Loucy (cell line): ENCODE measurements around the gene FOXK1.

Source experiments
- H2AFZ ChIP-seq: fragments of 200-600 bp; sonication (generic); 2 replicates; pipeline ENCODE4 v1.6.0; 2016; ENCODE audit warnings: antibody characterized with exemption, mild to moderate bottlenecking, low read length, moderate library complexity
- H3F3A ChIP-seq: fragments of 200-600 bp; 2 replicates; pipeline ENCODE4 v1.6.0; 2016; ENCODE audit warnings: antibody characterized with exemption, low read depth, mild to moderate bottlenecking
- H3K27me3 ChIP-seq: fragments of 200-600 bp; sonication (generic); 2 replicates; pipeline ENCODE4 v1.6.1; 2014; ENCODE audit warnings: low read length, mild to moderate bottlenecking; ENCODE audit not compliant: insufficient read depth, poor library complexity, severe bottlenecking
- H3K36me3 ChIP-seq: fragments of 200-600 bp; sonication (generic); 2 replicates; pipeline ENCODE4 v1.6.1; 2016; ENCODE audit warnings: low read length; ENCODE audit not compliant: insufficient read depth
- H3K4me1 ChIP-seq: fragments of 200-600 bp; sonication (generic); 2 replicates; pipeline ENCODE4 v1.5.1; 2014; ENCODE audit warnings: low read length, mild to moderate bottlenecking; ENCODE audit not compliant: insufficient read depth, poor library complexity, severe bottlenecking
- H3K4me2 ChIP-seq: fragments of 200-600 bp; sonication (generic); 2 replicates; pipeline ENCODE4 v1.6.0; 2014; ENCODE audit warnings: antibody characterized with exemption, low read length, low read depth, mild to moderate bottlenecking; ENCODE audit not compliant: poor library complexity, severe bottlenecking
- H3K4me3 ChIP-seq: fragments of 200-600 bp; sonication (generic); 2 replicates; pipeline ENCODE4 v1.5.1; 2014; ENCODE audit warnings: low read length, mild to moderate bottlenecking, mixed read lengths; ENCODE audit not compliant: poor library complexity, severe bottlenecking
- H3K79me2 ChIP-seq: fragments of 200-600 bp; sonication (generic); 2 replicates; pipeline ENCODE4 v1.6.1; 2014; ENCODE audit warnings: low read length; ENCODE audit not compliant: insufficient read depth
- H3K9ac ChIP-seq: fragments of 200-600 bp; sonication (generic); 2 replicates; pipeline ENCODE4 v1.6.0; 2014; ENCODE audit warnings: mild to moderate bottlenecking, low read depth, low read length, moderate library complexity; ENCODE audit not compliant: poor library complexity, severe bottlenecking
- H3K9me2 ChIP-seq: fragments of 200-600 bp; sonication (generic); replicated peaks from 2 replicates; pipeline ENCODE4 v1.6.1; 2016; ENCODE audit warnings: low read depth, low read length, mixed read lengths
- H3K9me3 ChIP-seq: fragments of 200-600 bp; sonication (generic); 2 replicates; pipeline ENCODE4 v1.6.1; 2014; ENCODE audit warnings: mild to moderate bottlenecking, antibody characterized with exemption, low read length, low read depth; ENCODE audit not compliant: insufficient read depth
- H4K20me1 ChIP-seq: fragments of 200-600 bp; sonication (generic); 2 replicates; pipeline ENCODE4 v1.6.0; 2014; ENCODE audit warnings: antibody characterized with exemption, low read length, mild to moderate bottlenecking; ENCODE audit not compliant: insufficient read depth, poor library complexity, severe bottlenecking
- EZH2phosphoT487 ChIP-seq: fragments of 200-600 bp; IDR thresholded peaks from 2 replicates; pipeline ENCODE4 v1.6.1; 2018; ENCODE audit warnings: antibody characterized with exemption, mild to moderate bottlenecking, moderate library complexity, borderline replicate concordance
- TF ChIP-seq, protein P1 (sequence below): fragments of 200-600 bp; sonication (generic); conservative IDR thresholded peaks from 2 replicates; pipeline ENCODE4 v1.5.1; 2014; ENCODE audit warnings: mild to moderate bottlenecking, antibody characterized with exemption, low read length

FOXK1 gene

DNA sequence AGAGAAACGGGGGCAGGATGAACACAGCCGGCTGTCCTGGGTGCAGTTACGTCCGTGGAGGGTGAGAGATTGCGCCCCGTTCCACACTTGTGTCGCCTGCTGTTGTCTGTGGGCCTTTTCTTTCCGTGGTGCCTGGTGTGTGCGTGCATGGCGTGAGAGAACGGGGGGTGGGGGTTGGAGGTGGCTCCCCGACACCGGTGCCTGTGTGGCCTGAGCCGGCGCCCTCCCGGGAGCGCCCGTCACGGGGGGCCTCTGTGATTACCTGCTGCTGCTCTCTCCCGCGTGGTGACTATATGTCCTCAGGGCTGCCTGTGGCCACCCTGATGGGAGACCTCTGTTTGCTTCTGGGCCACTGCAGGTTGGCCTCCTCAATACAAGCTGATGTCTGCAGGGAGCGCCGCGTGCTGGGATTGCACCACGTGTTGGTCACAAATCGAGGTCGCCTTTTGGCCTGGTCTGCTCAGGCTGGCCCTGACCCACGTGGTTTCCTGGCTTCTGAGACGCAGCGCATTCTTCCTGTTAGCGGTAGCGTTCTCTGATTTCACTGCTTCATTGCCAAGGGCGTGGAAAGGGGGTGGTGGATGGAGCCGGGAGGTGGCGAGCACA lies 82.4 kb downstream of the FOXK1 start:
- Histone ChIP-seq H3K9ac (no peak overlapping the region), H3F3A (no peaks in the 10 kb centered on the region), H3K27me3 (no peaks in the 10 kb centered on the region), H3K4me3 (no peak overlapping the region), H4K20me1 (no peaks in the 10 kb centered on the region), H2AFZ (no peak overlapping the region), H3K9me3 (no peaks in the 10 kb centered on the region), H3K9me2 (no peaks in the 10 kb centered on the region), H3K4me2 (no peak overlapping the region), H3K79me2 (no peaks in the 10 kb centered on the region), H3K36me3 (peaks cover 41% of the 10 kb centered on the region; the same call in 1 of the 2 replicates), H3K4me1 (no peaks in the 10 kb centered on the region)
- TF ChIP-seq EZH2phosphoT487, result no peak
- TF ChIP-seq, protein P1, sequence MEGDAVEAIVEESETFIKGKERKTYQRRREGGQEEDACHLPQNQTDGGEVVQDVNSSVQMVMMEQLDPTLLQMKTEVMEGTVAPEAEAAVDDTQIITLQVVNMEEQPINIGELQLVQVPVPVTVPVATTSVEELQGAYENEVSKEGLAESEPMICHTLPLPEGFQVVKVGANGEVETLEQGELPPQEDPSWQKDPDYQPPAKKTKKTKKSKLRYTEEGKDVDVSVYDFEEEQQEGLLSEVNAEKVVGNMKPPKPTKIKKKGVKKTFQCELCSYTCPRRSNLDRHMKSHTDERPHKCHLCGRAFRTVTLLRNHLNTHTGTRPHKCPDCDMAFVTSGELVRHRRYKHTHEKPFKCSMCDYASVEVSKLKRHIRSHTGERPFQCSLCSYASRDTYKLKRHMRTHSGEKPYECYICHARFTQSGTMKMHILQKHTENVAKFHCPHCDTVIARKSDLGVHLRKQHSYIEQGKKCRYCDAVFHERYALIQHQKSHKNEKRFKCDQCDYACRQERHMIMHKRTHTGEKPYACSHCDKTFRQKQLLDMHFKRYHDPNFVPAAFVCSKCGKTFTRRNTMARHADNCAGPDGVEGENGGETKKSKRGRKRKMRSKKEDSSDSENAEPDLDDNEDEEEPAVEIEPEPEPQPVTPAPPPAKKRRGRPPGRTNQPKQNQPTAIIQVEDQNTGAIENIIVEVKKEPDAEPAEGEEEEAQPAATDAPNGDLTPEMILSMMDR, result no peak

GRCh38 chr7:4765776-4766490 lies 83.8 kb downstream of the FOXK1 start:
- TF ChIP-seq, protein P1, result 0 out of 2 replicates have a peak, but pooled peaks have one; percentile 24
- TF ChIP-seq EZH2phosphoT487, result no peak
- Histone ChIP-seq H3K4me2 (no peak overlapping the region), H3K9me3 (no peaks in the 10 kb centered on the region), H3K9me2 (no peaks in the 10 kb centered on the region), H3K4me3 (no peak overlapping the region), H2AFZ (no peak overlapping the region), H3K4me1 (no peaks in the 10 kb centered on the region), H3K9ac (no peak overlapping the region), H4K20me1 (no peaks in the 10 kb centered on the region), H3F3A (no peaks in the 10 kb centered on the region), H3K27me3 (no peaks in the 10 kb centered on the region), H3K79me2 (no peaks in the 10 kb centered on the region), H3K36me3 (peaks cover 31% of the 10 kb centered on the region; the same call in 1 of the 2 replicates)

DNA sequence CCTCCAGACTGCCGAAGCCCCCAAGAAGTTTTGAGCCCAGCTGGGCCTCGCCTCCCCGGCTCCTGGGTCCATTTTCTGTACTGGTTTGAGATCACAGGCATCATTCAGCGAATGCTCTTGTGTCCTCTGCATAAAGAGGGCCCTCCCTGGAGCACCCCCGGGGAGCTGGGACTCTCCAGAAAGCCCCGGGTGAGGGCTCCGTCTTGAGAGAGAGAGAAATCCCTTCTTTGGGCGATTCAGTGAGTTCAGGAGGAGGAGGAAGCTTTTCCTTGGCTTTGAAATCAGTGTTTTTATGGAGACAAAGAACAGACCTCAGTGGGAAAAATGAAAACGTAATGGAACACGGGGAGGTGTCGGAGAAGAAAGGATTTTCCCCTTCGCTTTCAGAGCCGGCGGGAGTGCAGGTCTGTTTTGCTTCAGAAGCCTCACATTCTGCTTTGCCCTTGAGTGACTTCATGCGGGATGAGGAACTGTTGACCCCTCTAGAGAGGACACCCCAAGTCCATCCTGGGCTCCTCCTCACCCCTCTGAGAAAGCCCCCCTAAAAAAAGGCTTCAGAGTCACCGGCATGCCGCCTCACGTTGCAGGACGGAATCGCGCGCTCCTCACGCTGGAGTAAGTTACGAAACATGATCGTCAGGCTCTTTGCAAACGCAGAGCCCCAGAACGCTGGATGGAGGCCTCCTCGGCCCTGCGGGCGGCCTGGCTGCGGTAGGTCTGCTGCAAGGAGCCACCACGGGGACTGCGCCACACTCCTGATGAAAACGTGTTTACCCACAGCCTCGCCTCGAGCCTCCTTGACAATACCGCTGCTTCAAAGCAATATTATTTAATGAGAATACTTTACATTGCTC lies 84.8 kb downstream of the FOXK1 start:
- Histone ChIP-seq H3K4me3 (no peak overlapping the region), H3F3A (no peaks in the 10 kb centered on the region), H3K79me2 (no peaks in the 10 kb centered on the region), H3K9me2 (no peaks in the 10 kb centered on the region), H3K36me3 (peaks cover 21% of the 10 kb centered on the region; the same call in 1 of the 2 replicates), H4K20me1 (no peaks in the 10 kb centered on the region), H3K9me3 (no peaks in the 10 kb centered on the region), H3K4me1 (no peaks in the 10 kb centered on the region), H3K9ac (no peak overlapping the region), H3K4me2 (no peak overlapping the region), H3K27me3 (no peaks in the 10 kb centered on the region), H2AFZ (no peak overlapping the region)
- TF ChIP-seq, protein P1, result no peak
- no peak for TF ChIP-seq EZH2phosphoT487
